HAP-1 (cell line): ENCODE data around the gene PCDH7.

Experiments
- DNase-seq, 2 experiments: peaks; one replicate each; pipeline ENCODE4 v3.0.0-alpha.2; 2016 to 2020; ENCODE audit warnings: low spot score in 2 of 2
- H3K27me3 ChIP-seq: fragments of 250-450 bp; sonication (Bioruptor Pico); 2 replicates; pipeline ENCODE4 v1.5.1; 2020; ENCODE audit warnings: low read depth, mild to moderate bottlenecking, moderate library complexity
- H3K36me3 ChIP-seq: fragments of 250-450 bp; sonication (Bioruptor Pico); replicated peaks from 2 replicates; pipeline ENCODE4 v1.5.1; 2020; ENCODE audit warnings: mild to moderate bottlenecking
- H3K4me1 ChIP-seq: fragments of 250-450 bp; sonication (Bioruptor Pico); 2 replicates; pipeline ENCODE4 v1.5.1; 2020; ENCODE audit warnings: mild to moderate bottlenecking
- H3K4me3 ChIP-seq: fragments of 250-450 bp; sonication (Bioruptor Pico); 2 replicates; pipeline ENCODE4 v1.5.1; 2020; ENCODE audit warnings: mild to moderate bottlenecking, moderate library complexity
- H3K9me3 ChIP-seq: fragments of 250-450 bp; sonication (Bioruptor Pico); 2 replicates; pipeline ENCODE4 v1.5.1; 2020; ENCODE audit warnings: mild to moderate bottlenecking, moderate library complexity
- in situ Hi-C: fragments of 300-500 bp; cut with MboI; formaldehyde crosslinking; loops from 3 replicates; pipeline ENCODE4 v1.14.3; 2020; ENCODE audit warnings: low sequenced_read_pairs, inconsistent platforms, mixed read lengths

PCDH7 gene, protein sequence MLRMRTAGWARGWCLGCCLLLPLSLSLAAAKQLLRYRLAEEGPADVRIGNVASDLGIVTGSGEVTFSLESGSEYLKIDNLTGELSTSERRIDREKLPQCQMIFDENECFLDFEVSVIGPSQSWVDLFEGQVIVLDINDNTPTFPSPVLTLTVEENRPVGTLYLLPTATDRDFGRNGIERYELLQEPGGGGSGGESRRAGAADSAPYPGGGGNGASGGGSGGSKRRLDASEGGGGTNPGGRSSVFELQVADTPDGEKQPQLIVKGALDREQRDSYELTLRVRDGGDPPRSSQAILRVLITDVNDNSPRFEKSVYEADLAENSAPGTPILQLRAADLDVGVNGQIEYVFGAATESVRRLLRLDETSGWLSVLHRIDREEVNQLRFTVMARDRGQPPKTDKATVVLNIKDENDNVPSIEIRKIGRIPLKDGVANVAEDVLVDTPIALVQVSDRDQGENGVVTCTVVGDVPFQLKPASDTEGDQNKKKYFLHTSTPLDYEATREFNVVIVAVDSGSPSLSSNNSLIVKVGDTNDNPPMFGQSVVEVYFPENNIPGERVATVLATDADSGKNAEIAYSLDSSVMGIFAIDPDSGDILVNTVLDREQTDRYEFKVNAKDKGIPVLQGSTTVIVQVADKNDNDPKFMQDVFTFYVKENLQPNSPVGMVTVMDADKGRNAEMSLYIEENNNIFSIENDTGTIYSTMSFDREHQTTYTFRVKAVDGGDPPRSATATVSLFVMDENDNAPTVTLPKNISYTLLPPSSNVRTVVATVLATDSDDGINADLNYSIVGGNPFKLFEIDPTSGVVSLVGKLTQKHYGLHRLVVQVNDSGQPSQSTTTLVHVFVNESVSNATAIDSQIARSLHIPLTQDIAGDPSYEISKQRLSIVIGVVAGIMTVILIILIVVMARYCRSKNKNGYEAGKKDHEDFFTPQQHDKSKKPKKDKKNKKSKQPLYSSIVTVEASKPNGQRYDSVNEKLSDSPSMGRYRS (N-terminal part only)

GRCh38 chr4:30720021-30720660 lies at the start of gene PCDH7:
Gene PCDH7, plus strand, starts transcription at chr4:30720369. Its CDS starts 1,054 bp downstream, at chr4:30721423.
- in situ Hi-C loops = loop anchor here (5.0 to 25.0 kb wide), 2 partner anchors 322 to 592 kb away; no protein-coding TSS in a partner anchor
- Histone ChIP-seq H3K4me1 (peaks cover 14% of the 10 kb centered on the region; the same call in 1 of the 2 replicates), H3K27me3 (peaks cover 22% of the 10 kb centered on the region), H3K4me3 (peak within 1 kb of the TSS; percentile 38), H3K36me3 (no peaks in the 10 kb centered on the region), H3K9me3 (no peaks in the 10 kb centered on the region)
- DNase-seq = peak; percentile 56 to 58

DNA sequence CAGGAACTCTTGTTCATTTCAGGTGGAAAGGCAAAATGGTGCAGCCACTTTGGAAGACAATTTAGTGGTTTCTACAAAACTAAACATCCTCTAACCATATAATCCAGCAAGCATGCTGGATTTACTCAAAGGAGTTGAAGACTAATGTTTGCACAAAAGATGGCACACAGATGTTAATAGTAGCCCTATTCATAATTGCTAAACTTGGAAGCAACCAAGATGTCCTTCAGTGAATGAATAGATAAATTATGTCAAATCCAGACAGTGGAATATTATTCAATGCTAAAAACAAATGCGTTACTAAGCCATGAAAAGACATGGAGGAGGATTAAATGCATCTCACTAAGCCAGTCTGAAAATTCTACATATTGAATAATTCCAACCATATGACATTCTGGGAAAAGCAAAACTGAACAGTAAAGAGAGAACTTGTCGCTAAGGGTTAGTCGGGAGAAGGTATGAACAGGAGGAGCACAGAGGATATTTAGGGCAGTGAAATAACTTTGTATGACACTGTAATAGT lies 48.2 kb upstream of the PCDH7 start:
- Histone ChIP-seq H3K36me3 (no peaks in the 10 kb centered on the region), H3K4me1 (no peaks in the 10 kb centered on the region), H3K4me3 (no peak overlapping the region), H3K27me3 (no peaks in the 10 kb centered on the region), H3K9me3 (no peaks in the 10 kb centered on the region)
- in situ Hi-C loops = no loop called here
- DNase-seq = no peak

GRCh38 chr4:30696191-30696590 lies 24.0 kb upstream of the PCDH7 start:
- DNase-seq = no peak
- Histone ChIP-seq H3K27me3 (no peaks in the 10 kb centered on the region), H3K4me1 (no peaks in the 10 kb centered on the region), H3K4me3 (no peak overlapping the region), H3K36me3 (no peaks in the 10 kb centered on the region), H3K9me3 (no peaks in the 10 kb centered on the region)
- in situ Hi-C loops = no loop called here

DNA sequence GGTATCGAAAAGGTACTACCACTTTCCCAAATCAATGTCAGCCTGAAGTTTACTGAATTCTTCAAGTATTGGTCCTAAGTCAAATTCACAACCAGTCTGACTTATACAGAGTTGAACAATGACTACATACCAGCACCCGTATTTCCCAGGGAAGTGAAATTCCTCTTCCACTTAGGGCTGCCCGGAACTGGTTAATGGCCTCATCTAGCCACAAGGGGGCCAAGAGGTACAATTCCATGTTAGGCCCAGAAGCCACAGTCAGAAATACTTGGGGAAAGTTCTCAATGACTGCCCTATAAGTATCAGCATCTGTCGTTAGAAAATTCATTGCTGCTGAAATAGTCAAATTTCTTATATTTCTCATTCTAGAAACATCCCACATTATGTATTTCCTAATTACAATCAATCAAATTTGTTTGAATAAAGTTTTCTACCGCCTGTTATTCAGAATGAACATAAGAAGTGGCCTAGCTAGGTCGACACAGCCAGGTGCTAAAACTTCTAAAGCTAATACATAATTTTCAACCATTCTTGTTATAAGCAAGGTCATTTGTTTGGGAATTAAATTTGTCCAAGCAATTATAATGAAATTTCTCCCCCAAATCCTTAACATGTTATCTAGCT lies 5.6 kb upstream of the PCDH7 start:
- Histone ChIP-seq H3K27me3 (peaks cover 10% of the 10 kb centered on the region), H3K36me3 (no peaks in the 10 kb centered on the region), H3K9me3 (no peaks in the 10 kb centered on the region), H3K4me1 (peaks cover 14% of the 10 kb centered on the region; the same call in 1 of the 2 replicates), H3K4me3 (no peak overlapping the region)
- peak; percentile 55 to 75 for DNase-seq
- in situ Hi-C loops = loop anchor here (25.0 kb wide), 1 partner anchor 598 kb away; no protein-coding TSS in a partner anchor

DNA sequence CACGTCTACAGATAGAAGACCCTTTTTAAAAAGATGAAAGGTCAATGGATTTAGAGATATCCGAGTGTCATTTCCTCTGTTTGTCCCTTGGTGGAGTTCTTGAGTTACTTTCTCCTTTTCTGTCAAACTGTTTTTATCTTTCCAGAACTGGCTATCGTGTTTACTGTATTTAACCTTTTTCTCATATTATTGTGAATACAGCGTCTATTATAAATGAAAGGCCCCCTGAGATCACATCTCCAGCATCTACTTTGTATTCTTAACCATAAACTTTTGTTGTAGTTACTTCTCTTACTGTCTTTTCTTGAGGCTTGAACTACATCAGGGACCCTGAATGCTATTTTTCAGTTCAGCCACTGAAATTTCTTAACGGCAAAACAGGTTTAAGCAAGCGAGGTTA lies 4.0 kb upstream of the PCDH7 start:
- DNase-seq = peak in 1 of 2 experiments; percentile 47
- in situ Hi-C loops = loop anchor here (25.0 kb wide), 1 partner anchor 596 kb away; no protein-coding TSS in a partner anchor
- peaks cover 17% of the 10 kb centered on the region for H3K27me3 ChIP-seq
- peak overlapping the region; percentile 35 for H3K4me3 ChIP-seq
- no peaks in the 10 kb centered on the region for H3K36me3 ChIP-seq
- peaks cover 14% of the 10 kb centered on the region; the same call in 1 of the 2 replicates for H3K4me1 ChIP-seq
- no peaks in the 10 kb centered on the region for H3K9me3 ChIP-seq

DNA sequence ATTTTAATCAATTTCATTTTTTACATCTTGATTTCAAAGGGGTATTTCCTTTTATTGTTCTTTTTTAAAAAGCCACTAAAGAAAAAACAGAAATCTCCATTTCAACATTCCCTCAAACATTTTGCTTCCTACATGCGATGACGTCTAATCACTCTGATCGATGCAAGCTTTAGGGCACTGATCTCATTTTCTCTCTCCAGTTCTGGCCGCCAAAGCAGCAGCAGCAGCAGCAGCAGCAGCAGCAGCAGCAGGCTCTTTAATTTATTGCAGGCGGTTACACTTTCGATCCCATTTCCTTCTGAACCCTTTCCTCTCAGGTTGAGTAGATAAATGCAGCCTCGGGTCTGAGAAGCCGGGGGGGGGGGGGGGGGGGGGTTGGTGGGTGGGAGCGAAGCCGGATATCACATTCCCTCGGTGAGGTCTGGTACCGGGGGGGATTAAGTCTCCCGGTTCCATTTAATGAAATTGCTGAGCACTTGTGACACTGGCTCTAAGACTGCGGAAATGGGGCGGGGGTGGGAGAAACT lies 3.4 kb upstream of the PCDH7 start:
- in situ Hi-C loops = loop anchor here (25.0 kb wide), 1 partner anchor 596 kb away; no protein-coding TSS in a partner anchor
- no peaks in the 10 kb centered on the region for H3K36me3 ChIP-seq
- peaks cover 22% of the 10 kb centered on the region for H3K27me3 ChIP-seq
- H3K4me3 ChIP-seq = peak overlapping the region; percentile 35
- peak; percentile 28 to 51 for DNase-seq
- H3K4me1 ChIP-seq = peaks cover 14% of the 10 kb centered on the region; the same call in 1 of the 2 replicates
- H3K9me3 ChIP-seq = no peaks in the 10 kb centered on the region

DNA sequence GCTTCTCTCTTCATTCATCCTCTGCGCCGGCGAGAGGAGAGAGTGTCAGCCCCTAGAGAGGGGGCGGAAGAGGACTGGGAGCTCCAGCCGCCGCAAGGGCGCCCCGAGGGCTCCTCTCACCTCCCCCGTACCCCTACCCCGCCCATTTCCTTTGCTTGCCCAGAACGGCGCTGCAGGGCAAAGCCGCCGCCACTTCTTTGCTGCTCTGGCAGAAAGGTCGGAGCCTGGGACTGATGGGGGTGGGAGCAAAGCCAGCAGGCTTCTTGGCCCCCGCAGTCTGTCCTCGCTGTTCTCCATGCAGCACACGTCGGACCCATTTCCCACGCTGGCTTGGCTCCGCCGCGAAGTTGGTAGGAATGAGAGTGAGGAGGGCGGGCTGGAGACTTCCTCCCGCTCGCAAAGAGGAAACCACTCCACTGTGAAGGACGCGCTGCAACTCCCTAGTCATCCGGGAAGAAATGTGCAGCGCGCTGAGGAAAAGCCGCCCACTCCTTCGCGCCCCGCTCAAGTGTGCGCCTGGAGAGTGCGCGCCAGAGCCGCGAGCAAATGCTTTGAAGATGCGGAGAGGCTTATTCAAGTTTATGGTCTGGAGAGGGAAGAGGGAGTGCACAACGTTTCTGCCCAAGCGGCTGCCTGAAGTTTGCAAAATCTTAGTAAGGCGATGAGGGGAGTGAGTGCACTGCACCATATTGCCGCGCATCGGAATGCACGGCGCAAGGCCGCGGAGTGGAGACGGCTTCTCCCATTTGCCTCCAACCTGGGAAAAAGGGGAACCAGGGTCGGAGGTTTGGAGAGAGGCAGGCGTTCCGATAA lies 2.8 kb upstream of the PCDH7 start:
- H3K36me3 ChIP-seq = no peaks in the 10 kb centered on the region
- no peaks in the 10 kb centered on the region for H3K9me3 ChIP-seq
- H3K4me1 ChIP-seq = peaks cover 14% of the 10 kb centered on the region; the same call in 1 of the 2 replicates
- in situ Hi-C loops = loop anchor here (25.0 kb wide), 1 partner anchor 595 kb away; no protein-coding TSS in a partner anchor
- peak; percentile 40 to 64 for DNase-seq
- H3K27me3 ChIP-seq = peaks cover 22% of the 10 kb centered on the region
- peak overlapping the region; percentile 35 for H3K4me3 ChIP-seq

DNA sequence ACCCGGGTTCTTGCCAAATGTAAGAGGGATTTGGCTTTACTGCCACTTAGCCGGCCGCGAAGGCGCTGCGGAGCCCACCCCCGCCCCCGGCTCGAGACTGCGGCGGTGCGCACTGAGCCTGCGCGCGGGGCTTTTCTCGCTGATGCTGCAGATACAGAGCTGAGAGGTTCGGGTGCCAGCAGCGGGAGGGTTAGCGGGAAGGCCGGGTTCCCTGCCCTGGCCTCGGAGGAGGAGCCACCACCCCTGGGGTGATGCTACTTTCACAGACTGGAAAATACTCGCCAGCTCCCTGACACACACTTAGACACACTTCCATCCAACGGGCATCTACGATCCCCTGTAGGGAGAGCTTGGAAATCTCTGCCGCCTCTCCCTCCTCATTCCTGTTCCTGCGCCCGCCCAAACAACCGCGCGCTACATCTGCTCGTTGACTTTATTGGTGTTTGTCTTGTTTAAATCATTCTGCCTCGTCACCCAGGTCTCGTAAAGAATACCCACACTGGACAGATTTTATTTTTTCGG lies 2.1 kb upstream of the PCDH7 start:
- Histone ChIP-seq H3K36me3 (no peaks in the 10 kb centered on the region), H3K27me3 (peaks cover 22% of the 10 kb centered on the region), H3K4me1 (peaks cover 14% of the 10 kb centered on the region; the same call in 1 of the 2 replicates), H3K4me3 (peak overlapping the region; percentile 35), H3K9me3 (no peaks in the 10 kb centered on the region)
- peak; percentile 15 to 55 for DNase-seq
- in situ Hi-C loops = loop anchor here (25.0 kb wide), 1 partner anchor 594 kb away; no protein-coding TSS in a partner anchor

GRCh38 chr4:30718641-30719453 lies 1.3 kb upstream of the PCDH7 start:
- no peaks in the 10 kb centered on the region for H3K36me3 ChIP-seq
- H3K27me3 ChIP-seq = peaks cover 22% of the 10 kb centered on the region
- peaks cover 14% of the 10 kb centered on the region; the same call in 1 of the 2 replicates for H3K4me1 ChIP-seq
- no peaks in the 10 kb centered on the region for H3K9me3 ChIP-seq
- in situ Hi-C loops = loop anchor here (25.0 kb wide), 1 partner anchor 593 kb away; no protein-coding TSS in a partner anchor
- peak overlapping the region; percentile 38 for H3K4me3 ChIP-seq
- DNase-seq = peak in 1 of 2 experiments; percentile 15

DNA sequence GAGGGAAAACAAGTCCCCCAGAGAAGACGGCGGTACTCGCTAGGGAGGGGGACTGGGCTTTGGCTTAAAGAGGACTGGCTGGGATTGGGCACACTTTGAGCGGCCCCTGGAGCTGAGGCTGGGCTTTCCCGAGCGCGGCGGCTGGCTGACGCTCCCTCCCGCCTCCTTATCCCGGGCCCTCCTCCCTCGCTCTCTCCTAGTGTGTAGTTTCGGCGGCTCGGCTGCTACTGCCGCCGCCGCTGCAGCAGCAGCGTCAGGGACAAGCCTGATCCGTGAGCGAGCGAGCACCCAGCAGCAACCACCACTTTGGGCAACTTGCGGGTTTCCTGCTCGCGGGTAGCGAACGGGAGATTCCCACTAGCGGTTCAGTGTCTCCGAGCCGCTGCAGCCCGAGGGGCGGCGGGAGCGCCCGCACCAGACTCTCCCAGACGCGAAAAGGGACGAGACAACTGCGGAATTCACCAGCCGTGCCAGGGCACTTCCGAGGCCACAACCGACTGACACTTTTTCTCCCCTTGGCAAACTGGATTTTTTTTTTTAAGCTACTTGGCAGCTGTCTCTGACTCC lies 632 bp upstream of the PCDH7 start:
- Histone ChIP-seq H3K4me1 (peaks cover 14% of the 10 kb centered on the region; the same call in 1 of the 2 replicates), H3K9me3 (no peaks in the 10 kb centered on the region), H3K27me3 (peaks cover 22% of the 10 kb centered on the region), H3K36me3 (no peaks in the 10 kb centered on the region), H3K4me3 (peak overlapping the region; percentile 38)
- in situ Hi-C loops = loop anchor here (5.0 to 25.0 kb wide), 2 partner anchors 323 to 593 kb away; no protein-coding TSS in a partner anchor
- DNase-seq = peak; percentile 59 to 73
